HCT116 (cell line): Measurements from ENCODE around the gene SBF2. TPM values are rescaled to one million over a fixed set of nuclear protein-coding genes. Genes with fewer than 3 reads are reported as not detected.

Experiments
- ATAC-seq: fragments of 200-7000 bp; cut with Tn5 transposase; 2 replicates; pipeline ENCODE4 v1.9.1; 2020; ENCODE audit warnings: mild to moderate bottlenecking, moderate library complexity
- BruUV-seq: library from RNA; stranded (reverse); fragments of 400-500 nt; replicated peaks from 2 replicates; lab custom pipeline; 2021; lab: Mats Ljungman, UMichigan
- CTCF ChIA-PET: fragments of 300-600 bp; sonication (Branson Sonifier 250); formaldehyde crosslinking; loops from one replicate; lab custom pipeline; 2021; ENCODE audit warnings: antibody characterized with exemption; lab: Charles Lee
- POLR2A ChIA-PET: fragments of 300-600, 350-600 bp; sonication (Branson Sonifier 250); formaldehyde crosslinking; loops from one replicate; lab custom pipeline; 2021; ENCODE audit warnings: antibody characterized with exemption; lab: Charles Lee
- RAD21 ChIA-PET, 2 experiments: fragments of 300-600 bp; sonication (Branson Sonifier 250); formaldehyde crosslinking; loops; one replicate each; lab custom pipeline; 2023; ENCODE audit warnings: low total read pairs in 2 of 2; ENCODE audit not compliant: uncharacterized antibody in 2 of 2, unreplicated experiment in 2 of 2, low non-redundant PET in 1 of 2; lab: Charles Lee
- DNase-seq: peaks from one replicate; pipeline ENCODE4 v3.0.0-alpha.2; 2010; ENCODE audit warnings: low read depth, low spot score
- H2AFZ ChIP-seq: fragments of 200-600 bp; shearing (Covaris generic), sonication (generic); 2 replicates; pipeline ENCODE4 v1.6.1; 2017; ENCODE audit warnings: low read depth, mixed run types, mixed read lengths, antibody characterized with exemption, low read length; ENCODE audit not compliant: poor library complexity, severe bottlenecking
- H3K27ac ChIP-seq: 2 replicates; pipeline ENCODE4 v1.5.1; 2012; ENCODE audit warnings: low read depth, low read length
- H3K27me3 ChIP-seq: fragments of 200-600 bp; sonication (generic); 2 replicates; pipeline ENCODE4 v1.6.1; 2016; ENCODE audit warnings: mixed run types, low read length, mixed read lengths; ENCODE audit not compliant: insufficient read depth
- H3K36me3 ChIP-seq, 2 experiments: fragments of 200-500 bp in 1 of 2; fragments of 200-600 bp in 1 of 2; sonication (Bioruptor generic) in 1 of 2; sonication (generic) in 1 of 2; 2 replicates each; pipeline versions ENCODE4 v1.5.1 to v1.6.1; 2014 to 2016; ENCODE audit warnings: low read length in 2 of 2, inconsistent platforms in 1 of 2, mixed read lengths in 1 of 2, mixed run types in 1 of 2; ENCODE audit not compliant: insufficient read depth in 2 of 2, control insufficient read depth in 1 of 2
- H3K4me1 ChIP-seq, 2 experiments: fragments of 200-600 bp in 1 of 2; sonication (generic) in 1 of 2; 2 replicates each; pipeline versions ENCODE4 v1.5.1 to v1.6.1; 2012 to 2017; ENCODE audit warnings: low read length in 2 of 2, inconsistent platforms in 1 of 2, mild to moderate bottlenecking in 1 of 2, mixed read lengths in 1 of 2, mixed run types in 1 of 2, moderate library complexity in 1 of 2; ENCODE audit not compliant: insufficient read depth in 2 of 2, control insufficient read depth in 1 of 2
- H3K4me2 ChIP-seq: fragments of 200-600 bp; sonication (generic); 2 replicates; pipeline ENCODE4 v1.6.1; 2017; ENCODE audit warnings: mixed run types, low read length, mixed read lengths
- H3K4me3 ChIP-seq, 2 experiments: fragments of 200-600 bp in 1 of 2; sonication (generic) in 1 of 2; replicated peaks in 1 of 2; 2 replicates each; pipeline ENCODE4 v1.5.1; 2011 to 2016; ENCODE audit warnings: low read length in 2 of 2, control low read depth in 1 of 2, low read depth in 1 of 2, mild to moderate bottlenecking in 1 of 2, mixed read lengths in 1 of 2, mixed run types in 1 of 2
- H3K79me2 ChIP-seq: fragments of 200-600 bp; sonication (generic); 2 replicates; pipeline ENCODE4 v1.6.1; 2017; ENCODE audit warnings: mild to moderate bottlenecking, mixed run types, low read length, moderate library complexity, mixed read lengths; ENCODE audit not compliant: insufficient read depth
- H3K9ac ChIP-seq: fragments of 200-600 bp; sonication (generic); 2 replicates; pipeline ENCODE4 v1.6.1; 2016; ENCODE audit warnings: low read length, mixed read lengths
- H3K9me2 ChIP-seq: fragments of 200-600 bp; sonication (generic), shearing (Covaris generic); 2 replicates; pipeline ENCODE4 v1.6.1; 2017; ENCODE audit warnings: mixed run types, mild to moderate bottlenecking, moderate library complexity; ENCODE audit not compliant: insufficient read depth
- H3K9me3 ChIP-seq, 2 experiments: fragments of 200-500 bp in 1 of 2; fragments of 200-600 bp in 1 of 2; sonication (Bioruptor generic) in 1 of 2; sonication (generic) in 1 of 2; 2 replicates each; pipeline ENCODE4 v1.6.1; 2014 to 2017; ENCODE audit warnings: low read length in 2 of 2, mixed read lengths in 2 of 2, inconsistent platforms in 1 of 2, low read depth in 1 of 2, mild to moderate bottlenecking in 1 of 2, mixed run types in 1 of 2, moderate library complexity in 1 of 2; ENCODE audit not compliant: control insufficient read depth in 1 of 2, insufficient read depth in 1 of 2
- H4K20me1 ChIP-seq: fragments of 200-600 bp; sonication (generic), shearing (Covaris generic); 2 replicates; pipeline ENCODE4 v1.6.1; 2017; ENCODE audit warnings: mixed run types, mild to moderate bottlenecking, moderate library complexity; ENCODE audit not compliant: insufficient read depth
- CEBPB ChIP-seq: IDR thresholded peaks from 2 replicates; pipeline ENCODE4 v1.6.1; 2012; ENCODE audit warnings: low read depth
- MAX ChIP-seq: IDR thresholded peaks from 2 replicates; pipeline ENCODE4 v1.6.1; 2012
- POLR2AphosphoS5 ChIP-seq: IDR thresholded peaks from 2 replicates; pipeline ENCODE4 v1.6.1; 2011; ENCODE audit warnings: mild to moderate bottlenecking, low read depth, low read length, moderate library complexity
- RAD21 ChIP-seq: IDR thresholded peaks from 2 replicates; pipeline ENCODE4 v1.6.1; 2012; ENCODE audit warnings: low read depth, mild to moderate bottlenecking
- SIN3A ChIP-seq: IDR thresholded peaks from 2 replicates; pipeline ENCODE4 v1.6.1; 2012; ENCODE audit warnings: low read depth
- SRF ChIP-seq: IDR thresholded peaks from 2 replicates; pipeline ENCODE4 v1.6.1; 2012; ENCODE audit warnings: low read depth
- intact Hi-C: fragments of 100-400 bp; cut with micrococcal nuclease; formaldehyde crosslinking; loops from 2 replicates; pipeline ENCODE4 v1.10.0; 2022
- total RNA-seq: library from RNA; stranded (reverse); gene quantifications from one replicate; pipeline ENCODE4 v1.2.1, GENCODE V29; 2021; ENCODE audit not compliant: unreplicated experiment

SBF2 gene
- total RNA-seq, 1 experiment from 2014 or later, result 35.0 TPM

GRCh38 chr11:10295064-10295901 is 1.3 kb upstream of the SBF2 start:
- H3K27ac ChIP-seq, result no peak overlapping the region; the same call in 1 of the 2 replicates
- peaks cover 12 to 28% of the 10 kb centered on the region in 2 experiments for H3K4me1 ChIP-seq
- peak overlapping the region; percentile 97 for H3K4me2 ChIP-seq
- CTCF ChIA-PET, result interaction anchor here (0.9 to 1.5 kb wide), 2 partner anchors 9 to 12 kb away, joined by 3 to 8 read pairs; partner anchors contain the start of gene ADM
- RAD21 ChIA-PET, result no interaction called here
- TF ChIP-seq RAD21 (no peak), SIN3A (peak; percentile 17; the same call in 1 of the 2 replicates)
- TF ChIP-seq, all 23 proteins: peak for 1
- H4K20me1 ChIP-seq, result no peaks in the 10 kb centered on the region
- H3K9me2 ChIP-seq, result no peaks in the 10 kb centered on the region
- POLR2A ChIA-PET, result interaction anchor here (2.4 kb wide), 1 partner anchor 9 kb away, joined by 15 read pairs; the partner anchor contains the start of gene ADM
- no TSS peak for BruUV-seq
- no peaks in the 10 kb centered on the region for H3K27me3 ChIP-seq
- H3K9me3 ChIP-seq, result no peaks in the 10 kb centered on the region
- H2AFZ ChIP-seq, result no peak overlapping the region
- DNase-seq (no peak), ATAC-seq (no peak)
- peaks cover 30% of the 10 kb centered on the region for H3K79me2 ChIP-seq
- H3K36me3 ChIP-seq, result peaks cover 0 to 8% of the 10 kb centered on the region in 2 experiments; a peak in 1 of 4 replicates
- intact Hi-C loops, result no loop called here
- H3K9ac ChIP-seq, result peak overlapping the region; percentile 82
- peak overlapping the region; percentile 77 to 78 for H3K4me3 ChIP-seq

- Histone ChIP-seq H3K27ac (peak overlapping the region; percentile 80), H3K9me2 (no peaks in the 10 kb centered on the region), H3K4me2 (peak overlapping the region; percentile 97), H4K20me1 (no peaks in the 10 kb centered on the region), H3K9me3 (no peaks in the 10 kb centered on the region), H3K79me2 (peaks cover 38% of the 10 kb centered on the region), H3K4me1 (peaks cover 12 to 28% of the 10 kb centered on the region in 2 experiments), H3K4me3 (peak overlapping the region; percentile 77 to 78), H2AFZ (no peak overlapping the region), H3K36me3 (peaks cover 0 to 1% of the 10 kb centered on the region in 2 experiments; a peak in 1 of 4 replicates), H3K9ac (peak overlapping the region; percentile 82), H3K27me3 (no peaks in the 10 kb centered on the region)
- ChIA-PET POLR2A (no interaction called here), RAD21 (no interaction called here), CTCF (interaction anchor here (1.5 kb wide), 1 partner anchor 10 kb away, joined by 8 read pairs; the partner anchor contains the start of gene ADM)
- peak; percentile 23 for ATAC-seq
- intact Hi-C loops, result no loop called here
- TF ChIP-seq POLR2AphosphoS5 (peak; percentile 59; the same call in 1 of the 2 replicates), CEBPB (peak; percentile 77), SRF (no peak), MAX (peak; percentile 63), SIN3A (0 out of 2 replicates have a peak, but pooled peaks have one; percentile 32)
- TSS peak; percentile 85 for BruUV-seq
- no peak for DNase-seq
Measured at GRCh38 chr11:10294290-10294953, 403 bp upstream of the SBF2 start.
